AG09309 (cell line): ENCODE measurements around the gene FAM216A.
"Not testable (repeated sequence)": the region's sequence is repeated elsewhere in the genome, so short reads cannot be mapped to it uniquely, and the experiment has no call there.

Experiments
- DNase-seq: peaks from one replicate; pipeline ENCODE4 v3.0.0-alpha.2; 2010; ENCODE audit warnings: low read depth
- H3K4me3 ChIP-seq: 2 replicates; pipeline ENCODE4 v1.5.1; 2011; ENCODE audit warnings: mild to moderate bottlenecking, low read depth, low read length, moderate library complexity; ENCODE audit not compliant: control insufficient read depth
- TF ChIP-seq, protein P1 (sequence below): IDR thresholded peaks from 2 replicates; pipeline ENCODE4 v1.5.1; 2011; ENCODE audit warnings: mild to moderate bottlenecking, low read depth, low read length, inconsistent platforms; ENCODE audit not compliant: insufficient read depth, control insufficient read depth; ENCODE audit errors: missing control alignments

Gene FAM216A, protein sequence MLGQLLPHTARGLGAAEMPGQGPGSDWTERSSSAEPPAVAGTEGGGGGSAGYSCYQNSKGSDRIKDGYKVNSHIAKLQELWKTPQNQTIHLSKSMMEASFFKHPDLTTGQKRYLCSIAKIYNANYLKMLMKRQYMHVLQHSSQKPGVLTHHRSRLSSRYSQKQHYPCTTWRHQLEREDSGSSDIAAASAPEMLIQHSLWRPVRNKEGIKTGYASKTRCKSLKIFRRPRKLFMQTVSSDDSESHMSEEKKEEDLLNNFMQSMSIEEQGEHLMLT

DNA sequence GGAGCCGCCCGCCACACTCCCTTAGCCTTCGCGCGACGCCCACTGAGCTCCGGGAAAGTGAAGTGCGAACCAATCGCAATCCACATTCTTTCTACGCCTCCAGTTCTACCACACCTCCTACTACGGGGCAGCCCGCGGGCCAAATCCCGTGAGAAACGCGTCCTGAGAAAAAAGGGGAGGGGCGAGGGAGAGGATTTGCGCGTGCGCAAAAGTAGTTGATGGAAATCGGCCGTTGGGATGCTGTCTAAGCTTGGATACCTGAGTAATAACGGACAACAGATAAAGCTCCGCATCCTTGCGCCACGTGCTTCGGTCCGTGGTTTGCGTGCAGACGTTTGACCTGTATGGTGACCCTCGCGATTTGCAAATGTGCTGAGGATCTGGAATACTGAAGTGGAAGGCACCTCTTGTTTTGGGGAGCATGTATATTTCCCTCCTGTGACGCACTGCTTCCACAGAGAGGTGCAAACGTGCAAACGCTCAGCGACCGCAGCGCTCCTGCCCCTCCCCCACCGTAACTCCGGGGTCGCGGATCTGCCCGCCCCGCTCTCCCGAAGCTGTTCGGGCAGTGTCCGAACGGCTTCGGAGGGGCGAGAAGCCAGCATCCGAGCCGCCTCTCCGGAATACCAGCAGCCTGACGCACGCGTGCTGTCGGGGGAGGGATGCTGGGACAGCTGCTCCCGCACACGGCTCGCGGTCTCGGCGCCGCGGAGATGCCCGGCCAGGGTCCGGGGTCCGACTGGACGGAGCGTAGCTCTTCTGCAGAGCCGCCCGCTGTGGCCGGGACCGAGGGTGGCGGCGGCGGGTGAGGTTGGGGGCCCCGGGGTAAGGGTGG is at the start of gene FAM216A, which contains the start of gene GPN3:
FAM216A (plus strand) TSS at position 632 of the 835 bp plus-strand sequence; CDS start at position 663, 31 bp downstream.
GPN3 (minus strand) TSS at position 44 of the 835 bp plus-strand sequence. CDS start 54 bp downstream, outside the sequence.
- TF ChIP-seq, protein P1, sequence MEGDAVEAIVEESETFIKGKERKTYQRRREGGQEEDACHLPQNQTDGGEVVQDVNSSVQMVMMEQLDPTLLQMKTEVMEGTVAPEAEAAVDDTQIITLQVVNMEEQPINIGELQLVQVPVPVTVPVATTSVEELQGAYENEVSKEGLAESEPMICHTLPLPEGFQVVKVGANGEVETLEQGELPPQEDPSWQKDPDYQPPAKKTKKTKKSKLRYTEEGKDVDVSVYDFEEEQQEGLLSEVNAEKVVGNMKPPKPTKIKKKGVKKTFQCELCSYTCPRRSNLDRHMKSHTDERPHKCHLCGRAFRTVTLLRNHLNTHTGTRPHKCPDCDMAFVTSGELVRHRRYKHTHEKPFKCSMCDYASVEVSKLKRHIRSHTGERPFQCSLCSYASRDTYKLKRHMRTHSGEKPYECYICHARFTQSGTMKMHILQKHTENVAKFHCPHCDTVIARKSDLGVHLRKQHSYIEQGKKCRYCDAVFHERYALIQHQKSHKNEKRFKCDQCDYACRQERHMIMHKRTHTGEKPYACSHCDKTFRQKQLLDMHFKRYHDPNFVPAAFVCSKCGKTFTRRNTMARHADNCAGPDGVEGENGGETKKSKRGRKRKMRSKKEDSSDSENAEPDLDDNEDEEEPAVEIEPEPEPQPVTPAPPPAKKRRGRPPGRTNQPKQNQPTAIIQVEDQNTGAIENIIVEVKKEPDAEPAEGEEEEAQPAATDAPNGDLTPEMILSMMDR: no peak
- peak; percentile 90 for DNase-seq
- peak within 1 kb of the TSS; percentile 97 for H3K4me3 ChIP-seq

DNA sequence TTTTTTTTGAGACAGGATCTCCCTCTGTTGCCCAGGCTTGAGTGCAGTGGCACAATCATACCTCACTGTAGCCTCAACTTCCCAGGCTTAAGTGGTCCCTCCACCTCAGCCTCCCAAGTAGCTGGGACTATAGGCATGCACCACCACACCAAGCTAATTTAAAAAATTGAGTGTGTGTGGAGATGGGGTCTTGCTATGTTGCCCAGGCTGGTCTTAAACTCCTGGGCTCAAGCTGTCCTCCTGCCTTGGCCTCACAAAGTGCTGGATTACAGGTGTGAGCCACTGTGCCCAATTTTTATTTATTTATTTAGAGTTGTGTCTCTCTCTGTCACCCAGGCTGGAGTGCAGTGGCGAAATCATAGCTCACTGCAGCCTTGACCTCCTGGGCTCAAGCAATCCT is 48.0 kb upstream of the FAM216A start:
- DNase-seq, H3K4me3 ChIP-seq: not testable (repeated sequence)

DNA sequence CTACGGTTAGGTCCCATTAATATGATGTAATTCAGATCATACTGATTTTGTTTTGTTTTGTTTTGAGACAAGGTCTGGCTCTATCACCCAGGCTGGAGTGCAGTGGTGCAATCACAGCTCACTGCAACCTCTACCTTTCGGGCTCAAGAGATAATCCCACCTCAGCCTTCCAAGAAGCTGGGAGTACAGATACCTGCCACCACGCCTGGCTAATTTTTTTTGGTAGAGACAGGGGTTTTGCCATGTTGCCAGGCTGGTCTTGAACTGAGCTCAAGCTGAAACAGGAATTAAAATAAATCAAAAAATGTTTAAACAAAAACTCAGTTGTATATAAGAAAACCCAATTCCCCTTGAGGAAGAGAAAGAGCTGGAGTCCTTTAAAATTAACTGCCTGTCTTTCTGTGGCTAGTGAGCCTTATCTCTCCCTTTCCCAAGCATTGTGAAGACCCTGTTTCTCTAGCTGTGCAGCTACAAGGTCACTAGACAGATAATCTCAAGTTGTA is 47.4 kb upstream of the FAM216A start:
- H3K4me3 ChIP-seq: no peak overlapping the region
- DNase-seq: no peak
- TF ChIP-seq, protein P1: no peak

DNA sequence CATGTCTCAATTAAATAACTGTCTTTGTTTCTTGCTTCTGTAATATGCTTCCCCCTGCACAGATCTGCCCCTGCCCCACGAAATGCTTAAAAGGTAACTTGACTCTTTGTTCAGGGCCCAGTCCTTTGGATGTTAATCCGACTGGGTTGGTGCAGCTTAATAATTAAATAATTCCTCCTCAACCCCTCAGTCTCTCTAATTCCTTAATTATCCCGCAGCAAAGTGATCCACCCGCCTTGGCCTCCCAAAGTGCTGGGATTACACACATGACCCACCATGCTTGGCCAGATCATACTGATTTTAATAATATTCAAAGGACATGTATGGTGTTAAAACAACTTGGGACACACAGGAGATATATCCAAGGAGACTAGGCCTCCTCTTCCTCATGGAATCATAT is 46.9 kb upstream of the FAM216A start:
- TF ChIP-seq, protein P1: no peak
- DNase-seq: no peak
- no peak overlapping the region for H3K4me3 ChIP-seq

DNA sequence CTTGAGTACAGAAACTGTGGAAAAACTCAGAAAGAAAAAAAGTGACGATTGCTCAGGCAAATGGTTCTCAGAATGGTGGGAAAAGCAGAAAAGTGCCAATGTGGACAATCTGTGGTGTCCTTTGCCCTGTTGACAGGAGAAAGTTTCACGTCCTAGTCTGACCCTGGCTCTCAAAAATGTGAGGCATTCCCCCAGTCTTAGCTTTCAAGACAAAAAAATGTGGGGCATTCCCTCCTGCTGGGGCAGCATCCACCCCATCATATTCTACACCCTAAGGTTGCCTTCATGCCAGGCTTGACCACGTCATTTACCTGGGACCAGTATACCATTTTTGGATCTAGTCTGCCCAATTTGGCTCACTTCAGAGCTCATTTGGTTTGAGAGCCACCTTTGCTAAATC is 44.4 kb upstream of the FAM216A start:
- no peak overlapping the region for H3K4me3 ChIP-seq
- TF ChIP-seq, protein P1: no peak
- DNase-seq: no peak

DNA sequence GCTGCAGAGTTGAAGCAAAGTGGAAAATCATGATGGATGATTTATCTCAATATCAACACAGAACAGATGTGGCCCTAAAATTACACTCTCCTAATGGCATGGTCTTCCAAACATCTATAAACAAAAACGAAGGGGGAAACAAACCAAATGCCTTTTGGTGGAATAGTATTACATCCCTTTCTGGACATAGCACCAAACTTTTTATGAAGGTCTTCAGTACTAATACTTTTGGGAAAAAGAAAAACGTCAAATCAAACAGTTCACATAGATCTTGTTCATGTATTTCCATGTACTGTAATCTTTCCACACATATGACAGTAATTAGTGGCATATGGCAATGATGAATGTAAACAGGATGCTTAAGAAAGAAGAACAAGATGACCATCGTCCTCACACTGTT is 42.2 kb upstream of the FAM216A start:
- TF ChIP-seq, protein P1: no peak
- DNase-seq: no peak
- H3K4me3 ChIP-seq: no peak overlapping the region

DNA sequence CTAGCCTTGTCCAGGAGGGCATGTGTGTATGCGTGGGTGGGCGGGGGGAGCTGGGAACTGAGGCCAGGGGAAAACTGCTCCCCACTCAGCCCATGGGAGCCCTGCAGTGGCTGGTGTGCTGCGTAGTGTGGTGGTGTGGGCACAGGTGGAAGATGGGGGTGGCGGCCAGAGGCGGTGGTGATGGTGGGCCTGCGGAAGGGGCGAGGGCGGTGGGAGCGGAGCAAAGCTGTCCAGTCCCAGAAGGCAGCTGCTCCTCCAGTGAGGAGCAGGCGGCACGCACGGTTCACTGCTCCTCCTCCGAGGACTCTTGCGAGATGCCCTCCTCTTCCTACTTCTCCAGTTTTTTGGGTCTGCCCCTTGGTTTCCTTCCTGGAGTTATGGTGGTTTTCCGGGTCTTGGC is 39.0 kb upstream of the FAM216A start:
- not testable (repeated sequence) for H3K4me3 ChIP-seq, DNase-seq
